Measurements from ENCODE around the gene MARS1.
"Not testable (repeated sequence)": the region's sequence is repeated elsewhere in the genome, so short reads cannot be mapped to it uniquely, and the experiment has no call there.

MARS1 gene

DNA sequence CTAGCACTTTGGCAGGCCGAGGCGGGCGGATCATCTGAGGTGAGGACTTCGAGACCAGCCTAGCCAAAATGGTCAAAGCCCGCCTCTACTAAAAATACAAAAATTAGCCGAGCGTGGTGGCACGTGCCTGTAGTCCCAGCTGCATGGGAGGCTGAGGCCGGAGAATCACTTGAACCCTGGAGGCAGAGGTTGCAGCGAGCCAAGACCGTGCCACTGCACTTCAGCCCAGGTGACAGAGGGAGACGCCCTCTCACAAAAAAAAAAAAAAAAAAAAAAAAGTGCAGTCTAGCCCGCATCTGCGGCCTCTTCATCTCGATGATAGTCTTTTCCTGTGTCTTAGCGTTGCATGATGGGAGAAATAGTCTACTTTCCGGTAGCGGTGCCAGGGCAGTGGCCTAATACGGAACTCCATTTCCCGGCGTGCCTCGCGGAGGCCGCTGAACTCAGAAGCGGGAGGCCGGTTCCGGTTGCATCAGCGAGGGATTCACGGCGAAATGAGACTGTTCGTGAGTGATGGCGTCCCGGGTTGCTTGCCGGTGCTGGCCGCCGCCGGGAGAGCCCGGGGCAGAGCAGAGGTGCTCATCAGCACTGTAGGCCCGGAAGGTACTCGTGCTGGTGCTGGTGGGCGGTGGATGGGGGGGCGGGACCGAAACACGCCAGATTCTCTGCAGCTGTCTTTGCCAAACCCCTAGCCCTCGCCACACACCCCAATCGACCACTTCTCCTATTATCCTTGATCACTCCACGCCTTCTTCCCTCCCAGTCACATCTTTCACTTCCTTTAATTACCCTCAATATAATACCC, at the start of gene MARS1:
TSS of gene MARS1 (plus strand) at position 472 of the 805 bp plus-strand sequence. CDS start at position 495, 23 bp downstream.
- Histone ChIP-seq H3K4me3 (ENCODE audit: low read length) (peak within 1 kb of the TSS; percentile 92), H3K9me3 (replicated peaks; ENCODE audit: insufficient read depth, low read length) (no peaks in the 10 kb centered on the region), H2AFZ (ENCODE audit: low read length) (peak within 1 kb of the TSS; percentile 59), H3K27ac (ENCODE audit: low read length) (peak within 1 kb of the TSS; percentile 66; the same call in 1 of the 2 replicates), H3K9ac (ENCODE audit: low read length) (peak within 1 kb of the TSS; percentile 84), H3K79me2 (ENCODE audit: low read length) (peaks cover 41% of the 10 kb centered on the region), H4K20me1 (ENCODE audit: insufficient read depth, low read length) (no peaks in the 10 kb centered on the region), H3K9me2 (replicated peaks; ENCODE audit: insufficient read depth, low read length) (no peaks in the 10 kb centered on the region), H3K27me3 (replicated peaks; ENCODE audit: insufficient read depth, low read length) (no peaks in the 10 kb centered on the region), H3K36me3 (replicated peaks; ENCODE audit: insufficient read depth, low read length) (peaks cover 16% of the 10 kb centered on the region; the same call in 1 of the 2 replicates), H3K4me2 (ENCODE audit: low read depth, low read length) (peak within 1 kb of the TSS; percentile 91), H3F3A (ENCODE audit: insufficient read depth, low read length) (0 out of 2 replicates have a peak, but pooled peaks cover 9% of the 10 kb centered on the region), H3K4me1 (ENCODE audit: low read length) (peaks cover 14% of the 10 kb centered on the region)
- peak; percentile 98 for DNase-seq
- TF ChIP-seq, protein P1, sequence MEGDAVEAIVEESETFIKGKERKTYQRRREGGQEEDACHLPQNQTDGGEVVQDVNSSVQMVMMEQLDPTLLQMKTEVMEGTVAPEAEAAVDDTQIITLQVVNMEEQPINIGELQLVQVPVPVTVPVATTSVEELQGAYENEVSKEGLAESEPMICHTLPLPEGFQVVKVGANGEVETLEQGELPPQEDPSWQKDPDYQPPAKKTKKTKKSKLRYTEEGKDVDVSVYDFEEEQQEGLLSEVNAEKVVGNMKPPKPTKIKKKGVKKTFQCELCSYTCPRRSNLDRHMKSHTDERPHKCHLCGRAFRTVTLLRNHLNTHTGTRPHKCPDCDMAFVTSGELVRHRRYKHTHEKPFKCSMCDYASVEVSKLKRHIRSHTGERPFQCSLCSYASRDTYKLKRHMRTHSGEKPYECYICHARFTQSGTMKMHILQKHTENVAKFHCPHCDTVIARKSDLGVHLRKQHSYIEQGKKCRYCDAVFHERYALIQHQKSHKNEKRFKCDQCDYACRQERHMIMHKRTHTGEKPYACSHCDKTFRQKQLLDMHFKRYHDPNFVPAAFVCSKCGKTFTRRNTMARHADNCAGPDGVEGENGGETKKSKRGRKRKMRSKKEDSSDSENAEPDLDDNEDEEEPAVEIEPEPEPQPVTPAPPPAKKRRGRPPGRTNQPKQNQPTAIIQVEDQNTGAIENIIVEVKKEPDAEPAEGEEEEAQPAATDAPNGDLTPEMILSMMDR (IDR thresholded peaks at IDR 0.05; ENCODE audit: low read length), result peak; percentile 41
- no peak for TF ChIP-seq EZH2 (optimal IDR thresholded peaks at IDR 0.05; ENCODE audit: low read depth, low read length)

DNA sequence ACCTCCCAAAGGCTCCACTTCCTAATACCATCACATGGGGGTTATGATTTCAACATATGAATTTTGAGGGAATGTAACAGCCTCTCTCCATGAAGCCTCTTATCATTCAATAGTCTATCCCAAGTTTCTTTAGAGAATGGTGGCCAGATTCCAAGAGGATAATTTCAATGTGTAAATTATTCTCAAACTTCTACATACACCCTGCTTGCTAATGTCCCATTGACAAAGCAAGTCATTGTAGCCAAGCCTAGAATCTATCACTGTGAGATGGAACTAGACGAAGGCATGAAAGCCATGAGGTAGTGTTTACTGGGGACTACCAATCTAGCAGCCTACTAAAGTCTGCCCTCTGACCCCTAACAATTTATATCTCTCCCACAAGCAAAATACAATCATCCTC, 49.5 kb upstream of the MARS1 start:
- Histone ChIP-seq H3K9me3 (replicated peaks; ENCODE audit: insufficient read depth, low read length) (no peaks in the 10 kb centered on the region), H3K27ac (ENCODE audit: low read length) (no peak overlapping the region), H3F3A (ENCODE audit: insufficient read depth, low read length) (no peaks in the 10 kb centered on the region), H3K36me3 (replicated peaks; ENCODE audit: insufficient read depth, low read length) (no peaks in the 10 kb centered on the region), H3K79me2 (ENCODE audit: low read length) (no peaks in the 10 kb centered on the region), H3K4me2 (ENCODE audit: low read depth, low read length) (no peak overlapping the region), H3K4me1 (ENCODE audit: low read length) (no peaks in the 10 kb centered on the region), H3K9me2 (replicated peaks; ENCODE audit: insufficient read depth, low read length) (no peaks in the 10 kb centered on the region), H2AFZ (ENCODE audit: low read length) (no peak overlapping the region), H4K20me1 (ENCODE audit: insufficient read depth, low read length) (no peaks in the 10 kb centered on the region), H3K9ac (ENCODE audit: low read length) (no peak overlapping the region), H3K4me3 (ENCODE audit: low read length) (no peak overlapping the region), H3K27me3 (replicated peaks; ENCODE audit: insufficient read depth, low read length) (no peaks in the 10 kb centered on the region)
- no peak for TF ChIP-seq EZH2phosphoT487 (IDR thresholded peaks at IDR 0.05; ENCODE audit: low read length)
- TF ChIP-seq, protein P1 (IDR thresholded peaks at IDR 0.05; ENCODE audit: low read length), result no peak
- no peak for TF ChIP-seq EZH2 (optimal IDR thresholded peaks at IDR 0.05; ENCODE audit: low read depth, low read length)
- DNase-seq, result no peak

DNA sequence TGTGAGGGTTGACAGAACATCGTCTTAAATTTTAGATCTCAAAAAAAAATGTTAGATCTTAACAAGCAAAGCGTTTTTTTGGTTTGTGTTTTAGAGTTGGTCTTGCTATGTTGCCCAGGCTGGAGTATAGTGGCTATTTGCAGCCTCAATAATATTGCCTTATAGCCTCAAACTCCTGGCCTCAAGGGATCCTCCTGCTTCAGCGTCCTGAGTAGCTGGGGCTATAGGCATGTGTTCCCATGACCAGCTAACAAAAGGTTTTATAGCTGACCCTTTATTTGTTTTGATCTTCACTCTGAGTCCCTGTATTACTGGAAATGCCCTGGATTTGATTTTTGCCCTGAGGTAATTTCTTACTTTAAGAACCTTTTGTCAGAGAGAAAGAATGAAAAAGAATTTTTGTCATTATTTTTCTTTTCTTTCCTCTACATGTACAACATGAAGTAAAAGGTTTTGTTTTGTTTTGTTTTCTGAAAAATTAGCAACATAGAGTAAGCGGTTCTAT, 48.1 kb upstream of the MARS1 start:
- Histone ChIP-seq H3K27ac (ENCODE audit: low read length) (no peak overlapping the region), H3K4me2 (ENCODE audit: low read depth, low read length) (no peak overlapping the region), H3K4me3 (ENCODE audit: low read length) (no peak overlapping the region), H3K9me2 (replicated peaks; ENCODE audit: insufficient read depth, low read length) (no peaks in the 10 kb centered on the region), H3K36me3 (replicated peaks; ENCODE audit: insufficient read depth, low read length) (no peaks in the 10 kb centered on the region), H3K27me3 (replicated peaks; ENCODE audit: insufficient read depth, low read length) (no peaks in the 10 kb centered on the region), H3K9me3 (replicated peaks; ENCODE audit: insufficient read depth, low read length) (no peaks in the 10 kb centered on the region), H3F3A (ENCODE audit: insufficient read depth, low read length) (no peaks in the 10 kb centered on the region), H3K9ac (ENCODE audit: low read length) (no peak overlapping the region), H3K79me2 (ENCODE audit: low read length) (no peaks in the 10 kb centered on the region), H4K20me1 (ENCODE audit: insufficient read depth, low read length) (no peaks in the 10 kb centered on the region), H2AFZ (ENCODE audit: low read length) (no peak overlapping the region), H3K4me1 (ENCODE audit: low read length) (no peaks in the 10 kb centered on the region)
- DNase-seq, result no peak
- TF ChIP-seq, protein P1 (IDR thresholded peaks at IDR 0.05; ENCODE audit: low read length), result no peak
- TF ChIP-seq EZH2 (optimal IDR thresholded peaks at IDR 0.05; ENCODE audit: low read depth, low read length) (no peak), EZH2phosphoT487 (IDR thresholded peaks at IDR 0.05; ENCODE audit: low read length) (no peak)

DNA sequence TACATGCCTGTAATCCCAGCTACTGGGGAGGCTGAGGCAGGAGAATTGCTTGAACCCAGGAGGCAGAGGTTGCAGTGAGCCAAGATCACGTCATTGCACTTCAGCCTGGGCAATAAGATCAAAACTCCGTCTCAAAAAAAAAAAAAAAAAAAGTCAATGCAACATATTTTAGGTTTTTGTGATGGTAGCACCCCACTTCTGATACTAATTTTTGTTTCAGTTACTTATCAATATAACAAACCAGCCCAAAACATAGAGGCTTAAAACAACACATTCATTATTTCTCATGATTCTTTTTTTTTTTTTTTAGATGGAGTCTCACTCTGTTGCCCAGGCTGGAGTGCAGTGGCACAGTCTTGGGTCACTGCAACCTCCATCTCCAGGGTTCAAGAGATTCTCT, 46.5 kb upstream of the MARS1 start:
- H3K4me2 ChIP-seq (ENCODE audit: low read depth, low read length); H3F3A ChIP-seq (ENCODE audit: insufficient read depth, low read length); H3K4me3 ChIP-seq (ENCODE audit: low read length); H3K9ac ChIP-seq (ENCODE audit: low read length); H2AFZ ChIP-seq (ENCODE audit: low read length); H3K9me3 ChIP-seq (replicated peaks; ENCODE audit: insufficient read depth, low read length); H4K20me1 ChIP-seq (ENCODE audit: insufficient read depth, low read length); DNase-seq; H3K27me3 ChIP-seq (replicated peaks; ENCODE audit: insufficient read depth, low read length); H3K79me2 ChIP-seq (ENCODE audit: low read length); H3K27ac ChIP-seq (ENCODE audit: low read length); H3K36me3 ChIP-seq (replicated peaks; ENCODE audit: insufficient read depth, low read length); H3K9me2 ChIP-seq (replicated peaks; ENCODE audit: insufficient read depth, low read length); H3K4me1 ChIP-seq (ENCODE audit: low read length): not testable (repeated sequence)
